ENCODE results near the gene PRKG1.
"Not testable (repeated sequence)": the region's sequence is repeated elsewhere in the genome, so short reads cannot be mapped to it uniquely, and the experiment has no call there.

The PRKG1 gene

GRCh38 chr10:52031771-52032170 is 957.5 kb downstream of the PRKG1 start:
- Histone ChIP-seq H3F3A (ENCODE audit: insufficient read depth) (no peaks in the 10 kb centered on the region), H3K4me3 (ENCODE audit: insufficient read depth, low read length, poor library complexity, severe bottlenecking) (no peak overlapping the region), H3K9me3 (ENCODE audit: insufficient read depth, low read length) (no peaks in the 10 kb centered on the region), H3K27ac (ENCODE audit: low read depth, low read length) (no peak overlapping the region), H4K20me1 (ENCODE audit: low read depth, low read length) (no peaks in the 10 kb centered on the region), H3K79me2 (ENCODE audit: insufficient read depth, low read length) (no peaks in the 10 kb centered on the region), H3K9ac (ENCODE audit: low read length) (no peak overlapping the region), H3K27me3 (ENCODE audit: low read length) (no peaks in the 10 kb centered on the region), H3K36me3 (ENCODE audit: low read length) (no peaks in the 10 kb centered on the region), H3K9me2 (replicated peaks; ENCODE audit: insufficient read depth, low read length) (no peaks in the 10 kb centered on the region), H2AFZ (ENCODE audit: low read depth, low read length, severe bottlenecking) (no peak overlapping the region), H3K4me2 (ENCODE audit: low read depth, low read length, poor library complexity, severe bottlenecking) (no peak overlapping the region)
- no peak for TF ChIP-seq EZH2phosphoT487 (conservative IDR thresholded peaks at IDR 0.05; ENCODE audit: low read length)
- TF ChIP-seq CTCF (IDR thresholded peaks at IDR 0.05; ENCODE audit: insufficient read depth, low read length, poor library complexity, severe bottlenecking), result no peak

- no peak overlapping the region for H2AFZ ChIP-seq (ENCODE audit: low read depth, low read length, severe bottlenecking)
- H3K9me2 ChIP-seq (replicated peaks; ENCODE audit: insufficient read depth, low read length), result no peaks in the 10 kb centered on the region
- H3K4me2 ChIP-seq (ENCODE audit: low read depth, low read length, poor library complexity, severe bottlenecking), result no peak overlapping the region
- H3K27ac ChIP-seq (ENCODE audit: low read depth, low read length), result no peak overlapping the region
- no peak overlapping the region for H3K4me3 ChIP-seq (ENCODE audit: insufficient read depth, low read length, poor library complexity, severe bottlenecking)
- TF ChIP-seq CTCF (IDR thresholded peaks at IDR 0.05; ENCODE audit: insufficient read depth, low read length, poor library complexity, severe bottlenecking), result no peak
- no peak for TF ChIP-seq EZH2phosphoT487 (conservative IDR thresholded peaks at IDR 0.05; ENCODE audit: low read length)
- no peaks in the 10 kb centered on the region for H3K79me2 ChIP-seq (ENCODE audit: insufficient read depth, low read length)
- H3F3A ChIP-seq (ENCODE audit: insufficient read depth), result no peaks in the 10 kb centered on the region
- H4K20me1 ChIP-seq (ENCODE audit: low read depth, low read length), result no peaks in the 10 kb centered on the region
- H3K9ac ChIP-seq (ENCODE audit: low read length), result no peak overlapping the region
- no peaks in the 10 kb centered on the region for H3K9me3 ChIP-seq (ENCODE audit: insufficient read depth, low read length)
- no peaks in the 10 kb centered on the region for H3K27me3 ChIP-seq (ENCODE audit: low read length)
- H3K36me3 ChIP-seq (ENCODE audit: low read length), result no peaks in the 10 kb centered on the region
Observed at GRCh38 chr10:52032681-52033629, 958.7 kb downstream of the PRKG1 start.

- H3K9me2 ChIP-seq (replicated peaks; ENCODE audit: insufficient read depth, low read length); H3K27me3 ChIP-seq (ENCODE audit: low read length); H3K4me3 ChIP-seq (ENCODE audit: insufficient read depth, low read length, poor library complexity, severe bottlenecking); H2AFZ ChIP-seq (ENCODE audit: low read depth, low read length, severe bottlenecking); H3K9me3 ChIP-seq (ENCODE audit: insufficient read depth, low read length); H3F3A ChIP-seq (ENCODE audit: insufficient read depth); H3K79me2 ChIP-seq (ENCODE audit: insufficient read depth, low read length); H4K20me1 ChIP-seq (ENCODE audit: low read depth, low read length); H3K9ac ChIP-seq (ENCODE audit: low read length); H3K27ac ChIP-seq (ENCODE audit: low read depth, low read length); H3K36me3 ChIP-seq (ENCODE audit: low read length); H3K4me2 ChIP-seq (ENCODE audit: low read depth, low read length, poor library complexity, severe bottlenecking): not testable (repeated sequence)
Observed at GRCh38 chr10:52039002-52039793, 964.9 kb downstream of the PRKG1 start.
